Activated T-helper 1 cell treated with anti-CD3 and anti-CD28 coated beads, Interleukin-12 subunit alpha, Interleukin-12 subunit beta, Interleukin-2, Interleukin-4 antibody, amounts not matched to agents 30 ng/mL and 10 ng/mL and 1 ng/mL, durations not matched to agents 14 hours and 24 hours and 36 hours (primary cell): ENCODE results near the gene TSC22D4. TPM values are rescaled to one million over a fixed set of nuclear protein-coding genes. Genes with fewer than 3 reads are reported as not detected.
"Not testable (repeated sequence)": the region's sequence is repeated elsewhere in the genome, so short reads cannot be mapped to it uniquely, and the experiment has no call there.

ENCODE experiments used
- DNase-seq: peaks from one replicate; pipeline ENCODE4 v3.0.0; 2021; ENCODE audit warnings: low spot score
- H3K27ac Mint-ChIP-seq: one replicate; pipeline ENCODE4 v1.8.0; 2021; ENCODE audit warnings: mild to moderate bottlenecking, mixed read lengths
- H3K27me3 Mint-ChIP-seq: one replicate; pipeline ENCODE4 v1.8.0; 2022; ENCODE audit warnings: mild to moderate bottlenecking, moderate library complexity, mixed read lengths; ENCODE audit not compliant: insufficient read depth
- H3K36me3 Mint-ChIP-seq: one replicate; pipeline ENCODE4 v1.8.0; 2021; ENCODE audit warnings: low read depth, mixed read lengths
- H3K4me1 Mint-ChIP-seq: one replicate; pipeline ENCODE4 v1.8.0; 2021; ENCODE audit warnings: low read depth, mixed read lengths
- H3K4me3 Mint-ChIP-seq: one replicate; pipeline ENCODE4 v1.8.0; 2021; ENCODE audit warnings: mild to moderate bottlenecking, moderate library complexity, mixed read lengths
- H3K9me3 Mint-ChIP-seq: one replicate; pipeline ENCODE4 v1.8.0; 2021; ENCODE audit warnings: mixed read lengths
- intact Hi-C: fragments of 100-400 bp; cut with micrococcal nuclease; formaldehyde crosslinking; loops from one replicate; pipeline ENCODE4 v1.15.1; 2024
- total RNA-seq: library from RNA; stranded (reverse); gene quantifications from 2 replicates; pipeline ENCODE4 v1.2.3, GENCODE V29; 2022

Gene TSC22D4
- total RNA-seq, 1 donor from 2014 or later: 134 TPM

- H3K36me3 Mint-ChIP-seq: peaks cover 15% of the 10 kb centered on the region
- H3K4me1 Mint-ChIP-seq: peaks cover 13% of the 10 kb centered on the region
- H3K4me3 Mint-ChIP-seq, H3K9me3 Mint-ChIP-seq, H3K27me3 Mint-ChIP-seq, H3K27ac Mint-ChIP-seq, intact Hi-C loops, DNase-seq: not testable (repeated sequence)
These were observed 39.8 kb downstream of the TSC22D4 start for GRCh38 chr7:100439244-100439643.

GRCh38 chr7:100438731-100439130 is 40.3 kb downstream of the TSC22D4 start:
- intact Hi-C loops, H3K9me3 Mint-ChIP-seq: not testable (repeated sequence)
- peaks cover 16% of the 10 kb centered on the region for H3K4me1 Mint-ChIP-seq

GRCh38 chr7:100438172-100438571 is 40.8 kb downstream of the TSC22D4 start:
- H3K4me1 Mint-ChIP-seq: peaks cover 22% of the 10 kb centered on the region
- DNase-seq: no peak
- H3K9me3 Mint-ChIP-seq: no peaks in the 10 kb centered on the region
- no peak overlapping the region for H3K4me3 Mint-ChIP-seq
- no peaks in the 10 kb centered on the region for H3K27me3 Mint-ChIP-seq
- H3K27ac Mint-ChIP-seq: peak overlapping the region; percentile 48
- peaks cover 22% of the 10 kb centered on the region for H3K36me3 Mint-ChIP-seq
- intact Hi-C loops: no loop called here

More at GRCh38 chr7:100438731-100439130, 40.3 kb downstream of the TSC22D4 start:
- peaks cover 20% of the 10 kb centered on the region for H3K36me3 Mint-ChIP-seq
- not testable (repeated sequence) for H3K4me3 Mint-ChIP-seq, DNase-seq, H3K27ac Mint-ChIP-seq, H3K27me3 Mint-ChIP-seq

GRCh38 chr7:100437150-100438100 is 41.6 kb downstream of the TSC22D4 start:
- no peaks in the 10 kb centered on the region for H3K9me3 Mint-ChIP-seq
- DNase-seq: no peak
- peaks cover 26% of the 10 kb centered on the region for H3K4me1 Mint-ChIP-seq
- no peaks in the 10 kb centered on the region for H3K27me3 Mint-ChIP-seq
- H3K4me3 Mint-ChIP-seq: peak overlapping the region; percentile 33
- intact Hi-C loops: loop anchor here (2.0 kb wide), 1 partner anchor 13 kb away; no protein-coding TSS in a partner anchor
- peak overlapping the region; percentile 48 for H3K27ac Mint-ChIP-seq
- H3K36me3 Mint-ChIP-seq: peaks cover 22% of the 10 kb centered on the region

- H3K27ac Mint-ChIP-seq: peak overlapping the region; percentile 88
- H3K4me1 Mint-ChIP-seq: peaks cover 41% of the 10 kb centered on the region
- intact Hi-C loops: loop anchor here (1.0 to 2.0 kb wide), 10 partner anchors 7 to 1027 kb away; partner anchors contain the start of genes AGFG2, AP4M1, BUD31 and LAMTOR4
- H3K4me3 Mint-ChIP-seq: peak overlapping the region; percentile 94
- DNase-seq: peak; percentile 42
- H3K27me3 Mint-ChIP-seq: no peaks in the 10 kb centered on the region
- peaks cover 29% of the 10 kb centered on the region for H3K36me3 Mint-ChIP-seq
- no peaks in the 10 kb centered on the region for H3K9me3 Mint-ChIP-seq
These were observed 43.4 kb downstream of the TSC22D4 start for GRCh38 chr7:100435401-100436304.

GRCh38 chr7:100434297-100435144 is 44.5 kb downstream of the TSC22D4 start:
- Mint-ChIP-seq H3K27me3 (no peaks in the 10 kb centered on the region), H3K4me1 (peaks cover 47% of the 10 kb centered on the region), H3K36me3 (peaks cover 32% of the 10 kb centered on the region), H3K27ac (peak overlapping the region; percentile 88), H3K9me3 (no peaks in the 10 kb centered on the region), H3K4me3 (peak overlapping the region; percentile 94)
- no peak for DNase-seq
- intact Hi-C loops: no loop called here

GRCh38 chr7:100433592-100434296 is 45.3 kb downstream of the TSC22D4 start:
- DNase-seq: no peak
- intact Hi-C loops: no loop called here
- Mint-ChIP-seq H3K27me3 (peaks cover under 1% of the 10 kb centered on the region), H3K36me3 (peaks cover 32% of the 10 kb centered on the region), H3K9me3 (no peaks in the 10 kb centered on the region), H3K4me1 (peaks cover 49% of the 10 kb centered on the region), H3K27ac (peak overlapping the region; percentile 88), H3K4me3 (peak overlapping the region; percentile 94)

- no peak overlapping the region for H3K4me3 Mint-ChIP-seq
- H3K27ac Mint-ChIP-seq: no peak overlapping the region
- intact Hi-C loops: no loop called here
- no peaks in the 10 kb centered on the region for H3K9me3 Mint-ChIP-seq
- H3K27me3 Mint-ChIP-seq: peaks cover 2% of the 10 kb centered on the region
- peaks cover 32% of the 10 kb centered on the region for H3K36me3 Mint-ChIP-seq
- H3K4me1 Mint-ChIP-seq: peaks cover 49% of the 10 kb centered on the region
- no peak for DNase-seq
These were observed 45.8 kb downstream of the TSC22D4 start for GRCh38 chr7:100433276-100433591.

GRCh38 chr7:100432621-100433275 is 46.3 kb downstream of the TSC22D4 start:
- intact Hi-C loops: no loop called here
- Mint-ChIP-seq H3K27ac (peak overlapping the region; percentile 76), H3K9me3 (peaks cover 4% of the 10 kb centered on the region), H3K4me1 (peaks cover 54% of the 10 kb centered on the region), H3K36me3 (peaks cover 32% of the 10 kb centered on the region), H3K4me3 (peak overlapping the region; percentile 92), H3K27me3 (peaks cover 2% of the 10 kb centered on the region)
- no peak for DNase-seq

- H3K27ac Mint-ChIP-seq: peak overlapping the region; percentile 76
- H3K4me3 Mint-ChIP-seq: peak overlapping the region; percentile 92
- peaks cover 54% of the 10 kb centered on the region for H3K4me1 Mint-ChIP-seq
- H3K36me3 Mint-ChIP-seq: peaks cover 32% of the 10 kb centered on the region
- intact Hi-C loops: no loop called here
- peaks cover 5% of the 10 kb centered on the region for H3K9me3 Mint-ChIP-seq
- no peak for DNase-seq
- peaks cover 2% of the 10 kb centered on the region for H3K27me3 Mint-ChIP-seq
These were observed 47.0 kb downstream of the TSC22D4 start for GRCh38 chr7:100432053-100432452.

- peaks cover 54% of the 10 kb centered on the region for H3K4me1 Mint-ChIP-seq
- H3K36me3 Mint-ChIP-seq: peaks cover 29% of the 10 kb centered on the region
- peak overlapping the region; percentile 92 for H3K4me3 Mint-ChIP-seq
- H3K27ac Mint-ChIP-seq: peak overlapping the region; percentile 40
- DNase-seq: no peak
- intact Hi-C loops: no loop called here
- H3K9me3 Mint-ChIP-seq: peaks cover 5% of the 10 kb centered on the region
- H3K27me3 Mint-ChIP-seq: peaks cover 4% of the 10 kb centered on the region
These were observed 47.7 kb downstream of the TSC22D4 start for GRCh38 chr7:100431286-100431735.
